ENCODE measurements around the gene KCND3.

KCND3 gene

GRCh38 chr1:111908011-111908621, 81.4 kb downstream of the KCND3 start:
- FAIRE-seq: no peak
- TF ChIP-seq POLR2AphosphoS5 (IDR thresholded peaks at IDR 0.05; ENCODE audit: low read depth, low read length): no peak
- no peak for DNase-seq (ENCODE audit: insufficient read length)

GRCh38 chr1:111907321-111907720, 82.1 kb downstream of the KCND3 start:
- DNase-seq (ENCODE audit: insufficient read length) (no peak), FAIRE-seq (no peak)
- no peak for TF ChIP-seq TAF1 (IDR thresholded peaks at IDR 0.05; ENCODE audit: borderline replicate concordance, low read depth, low read length)
- no peak for TF ChIP-seq POLR2A (IDR thresholded peaks at IDR 0.05; ENCODE audit: low read depth, low read length)

GRCh38 chr1:111906816-111907215, 82.7 kb downstream of the KCND3 start:
- TF ChIP-seq TAF1 (IDR thresholded peaks at IDR 0.05; ENCODE audit: borderline replicate concordance, low read depth, low read length): no peak
- FAIRE-seq (no peak), DNase-seq (ENCODE audit: insufficient read length) (no peak)

- no peak for FAIRE-seq
- TF ChIP-seq POLR2A (IDR thresholded peaks at IDR 0.05; ENCODE audit: low read depth, low read length) (no peak), POLR2AphosphoS5 (IDR thresholded peaks at IDR 0.05; ENCODE audit: low read depth, low read length) (no peak), TAF1 (IDR thresholded peaks at IDR 0.05; ENCODE audit: borderline replicate concordance, low read depth, low read length) (no peak)
- DNase-seq (ENCODE audit: insufficient read length): no peak
These were observed 83.4 kb downstream of the KCND3 start for GRCh38 chr1:111906111-111906510.

GRCh38 chr1:111904478-111905218, 84.8 kb downstream of the KCND3 start:
- TF ChIP-seq POLR2A (IDR thresholded peaks at IDR 0.05; ENCODE audit: low read depth, low read length) (no peak), POLR2AphosphoS5 (IDR thresholded peaks at IDR 0.05; ENCODE audit: low read depth, low read length) (no peak), TAF1 (IDR thresholded peaks at IDR 0.05; ENCODE audit: borderline replicate concordance, low read depth, low read length) (no peak)
- FAIRE-seq (no peak), DNase-seq (ENCODE audit: insufficient read length) (no peak)

GRCh38 chr1:111903871-111904449, 85.5 kb downstream of the KCND3 start:
- no peak for DNase-seq (ENCODE audit: insufficient read length)
- no peak for FAIRE-seq
- TF ChIP-seq POLR2A (IDR thresholded peaks at IDR 0.05; ENCODE audit: low read depth, low read length): no peak
- TF ChIP-seq TAF1 (IDR thresholded peaks at IDR 0.05; ENCODE audit: borderline replicate concordance, low read depth, low read length): no peak
- no peak for TF ChIP-seq POLR2AphosphoS5 (IDR thresholded peaks at IDR 0.05; ENCODE audit: low read depth, low read length)

GRCh38 chr1:111903148-111903870, 86.2 kb downstream of the KCND3 start:
- no peak for DNase-seq (ENCODE audit: insufficient read length)
- TF ChIP-seq POLR2A (IDR thresholded peaks at IDR 0.05; ENCODE audit: low read depth, low read length) (no peak), POLR2AphosphoS5 (IDR thresholded peaks at IDR 0.05; ENCODE audit: low read depth, low read length) (no peak)
- FAIRE-seq: no peak

GRCh38 chr1:111895469-111895868, 94.0 kb downstream of the KCND3 start:
- TF ChIP-seq TAF1 (IDR thresholded peaks at IDR 0.05; ENCODE audit: borderline replicate concordance, low read depth, low read length) (no peak), POLR2A (IDR thresholded peaks at IDR 0.05; ENCODE audit: low read depth, low read length) (no peak), POLR2AphosphoS5 (IDR thresholded peaks at IDR 0.05; ENCODE audit: low read depth, low read length) (no peak)
- FAIRE-seq (no peak), DNase-seq (ENCODE audit: insufficient read length) (no peak)

GRCh38 chr1:111895017-111895416, 94.5 kb downstream of the KCND3 start:
- FAIRE-seq (no peak), DNase-seq (ENCODE audit: insufficient read length) (no peak)
- no peak for TF ChIP-seq TAF1 (IDR thresholded peaks at IDR 0.05; ENCODE audit: borderline replicate concordance, low read depth, low read length)
- no peak for TF ChIP-seq POLR2AphosphoS5 (IDR thresholded peaks at IDR 0.05; ENCODE audit: low read depth, low read length)
- no peak for TF ChIP-seq POLR2A (IDR thresholded peaks at IDR 0.05; ENCODE audit: low read depth, low read length)

GRCh38 chr1:111894497-111894896, 95.0 kb downstream of the KCND3 start:
- DNase-seq (ENCODE audit: insufficient read length): no peak
- TF ChIP-seq POLR2AphosphoS5 (IDR thresholded peaks at IDR 0.05; ENCODE audit: low read depth, low read length) (no peak), POLR2A (IDR thresholded peaks at IDR 0.05; ENCODE audit: low read depth, low read length) (no peak), TAF1 (IDR thresholded peaks at IDR 0.05; ENCODE audit: borderline replicate concordance, low read depth, low read length) (no peak)
- FAIRE-seq: no peak

- no peak for TF ChIP-seq POLR2A (IDR thresholded peaks at IDR 0.05; ENCODE audit: low read depth, low read length)
- TF ChIP-seq POLR2AphosphoS5 (IDR thresholded peaks at IDR 0.05; ENCODE audit: low read depth, low read length): no peak
- TF ChIP-seq TAF1 (IDR thresholded peaks at IDR 0.05; ENCODE audit: borderline replicate concordance, low read depth, low read length): no peak
- no peak for DNase-seq (ENCODE audit: insufficient read length)
- no peak for FAIRE-seq
These were observed 97.9 kb downstream of the KCND3 start for GRCh38 chr1:111891566-111891965.

Measured in GM12892 (cell line).